GM12892 (cell line): ENCODE measurements around the gene YARS2.
A peak's percentile ranks its signal among the peaks of the same experiment; 100 is the strongest.

ENCODE experiments used
- DNase-seq: peaks from one replicate; pipeline ENCODE4 v3.0.0; 2011; ENCODE audit not compliant: insufficient read length
- FAIRE-seq: peaks from 2 replicates; lab custom pipeline; 2011; peaks lifted over from hg19 to GRCh38; lab: Jason Lieb, UNC
- POLR2A ChIP-seq: IDR thresholded peaks from 2 replicates; pipeline ENCODE4 v1.6.1; 2011; ENCODE audit warnings: low read depth, low read length, control low read depth
- POLR2AphosphoS5 ChIP-seq: IDR thresholded peaks from 2 replicates; pipeline ENCODE4 v1.6.1; 2011; ENCODE audit warnings: low read depth, low read length, control low read depth
- TAF1 ChIP-seq: IDR thresholded peaks from 2 replicates; pipeline ENCODE4 v1.6.1; 2011; ENCODE audit warnings: low read depth, mild to moderate bottlenecking, control low read depth, low read length, borderline replicate concordance

Gene YARS2

DNA sequence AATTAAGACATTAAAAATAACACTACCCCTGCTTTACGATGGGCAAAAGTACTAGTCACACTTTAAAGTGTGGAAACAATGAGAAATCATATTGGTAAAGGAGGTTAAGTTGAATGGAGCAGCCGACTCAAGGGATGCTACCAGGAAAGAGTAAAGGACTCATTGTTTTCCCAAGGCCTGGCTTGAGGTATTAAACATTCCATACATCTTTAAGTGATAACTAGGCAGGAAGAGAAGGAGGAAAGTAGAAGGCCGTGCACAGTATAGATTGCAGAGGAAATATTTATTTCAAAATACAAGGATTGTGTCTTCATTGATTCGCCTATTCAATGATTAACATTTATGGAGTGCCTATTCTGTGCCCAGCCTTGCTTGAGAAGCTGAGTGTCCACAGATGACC, 20.6 kb upstream of the YARS2 start:
- FAIRE-seq (no peak), DNase-seq (no peak)
- no peak for TF ChIP-seq POLR2AphosphoS5
- TF ChIP-seq TAF1 = no peak
- no peak for TF ChIP-seq POLR2A

DNA sequence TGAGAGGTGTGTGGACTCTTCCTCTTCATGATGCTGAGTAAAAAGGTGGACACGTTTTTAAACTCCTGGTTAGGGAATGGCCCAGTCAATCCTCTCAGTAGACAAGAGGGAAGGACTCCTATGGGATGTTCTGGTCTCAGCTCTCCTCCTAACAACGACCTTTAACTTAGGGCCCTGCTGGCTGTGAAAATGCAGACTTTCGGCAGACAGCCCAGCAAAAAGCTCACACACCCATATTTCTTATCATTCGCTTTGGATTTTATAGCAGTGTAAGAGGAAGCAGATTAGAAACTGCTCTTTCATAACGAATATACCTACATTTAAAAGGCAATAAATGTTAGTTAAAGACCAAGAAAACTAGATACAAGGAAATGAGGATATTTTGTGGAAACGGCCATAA, 18.0 kb upstream of the YARS2 start:
- no peak for DNase-seq
- TF ChIP-seq POLR2A (no peak), POLR2AphosphoS5 (no peak), TAF1 (no peak)
- FAIRE-seq = no peak

DNA sequence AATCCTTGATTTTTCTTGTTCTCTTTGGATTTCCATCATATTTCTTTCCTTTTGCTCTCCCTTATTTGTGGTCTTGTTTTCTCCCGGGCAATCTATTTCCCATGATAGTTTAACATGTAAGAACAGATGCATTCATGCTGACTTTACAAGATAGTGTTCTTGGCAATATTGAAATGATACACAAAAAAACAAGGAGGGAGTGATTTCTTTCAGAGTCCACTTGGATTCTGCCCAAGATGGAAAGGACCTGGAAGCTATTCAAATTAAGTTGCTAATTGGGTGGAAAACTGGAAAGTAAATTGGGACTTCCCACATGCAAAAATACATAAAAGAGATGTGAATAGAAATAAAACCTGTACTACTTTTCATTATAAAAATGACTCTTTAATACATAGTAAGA, 14.4 kb upstream of the YARS2 start:
- TF ChIP-seq POLR2A (no peak), TAF1 (no peak), POLR2AphosphoS5 (no peak)
- no peak for FAIRE-seq
- DNase-seq = no peak

DNA sequence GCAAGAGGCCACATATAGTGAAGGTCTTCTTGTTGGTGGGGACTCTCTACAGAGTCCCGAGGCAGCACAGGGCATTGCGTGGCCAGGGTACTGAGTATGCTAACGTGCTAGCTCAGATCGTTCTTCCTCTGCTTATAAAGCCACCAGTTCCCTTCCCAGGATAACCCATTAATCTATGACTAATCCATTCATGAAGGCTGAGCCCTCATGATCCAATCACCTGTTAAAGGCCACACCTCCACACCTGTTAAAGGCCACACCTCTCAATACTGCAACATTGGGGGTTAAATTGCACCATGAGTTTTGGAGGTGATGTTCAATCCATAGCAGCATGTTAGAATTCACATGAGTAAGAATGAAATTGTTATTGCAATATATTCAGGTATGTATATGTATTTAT, 12.8 kb upstream of the YARS2 start:
- DNase-seq (no peak), FAIRE-seq (no peak)
- TF ChIP-seq POLR2AphosphoS5 = no peak
- no peak for TF ChIP-seq TAF1
- no peak for TF ChIP-seq POLR2A

DNA sequence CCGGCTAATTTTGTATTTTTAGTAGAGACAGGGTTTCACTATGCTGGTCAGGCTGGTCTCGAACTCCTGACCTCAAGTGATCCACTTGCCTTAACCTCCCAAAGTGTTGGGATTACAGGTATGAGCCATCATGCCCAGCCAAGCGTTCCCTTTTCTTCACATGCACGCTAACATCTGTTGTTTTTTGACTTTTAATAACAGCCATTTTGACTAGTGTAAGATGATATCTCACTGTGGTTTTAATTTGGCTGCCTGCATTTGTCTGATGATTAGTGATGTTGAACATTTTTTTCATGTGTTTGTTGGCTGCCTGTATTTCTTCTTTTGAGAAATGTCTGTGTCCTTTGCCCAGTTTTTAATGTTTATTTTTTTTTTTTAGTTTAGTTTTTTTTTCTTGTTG, 10.2 kb upstream of the YARS2 start:
- TF ChIP-seq POLR2AphosphoS5 (no peak), TAF1 (no peak), POLR2A (no peak)
- DNase-seq = no peak
- FAIRE-seq = no peak

DNA sequence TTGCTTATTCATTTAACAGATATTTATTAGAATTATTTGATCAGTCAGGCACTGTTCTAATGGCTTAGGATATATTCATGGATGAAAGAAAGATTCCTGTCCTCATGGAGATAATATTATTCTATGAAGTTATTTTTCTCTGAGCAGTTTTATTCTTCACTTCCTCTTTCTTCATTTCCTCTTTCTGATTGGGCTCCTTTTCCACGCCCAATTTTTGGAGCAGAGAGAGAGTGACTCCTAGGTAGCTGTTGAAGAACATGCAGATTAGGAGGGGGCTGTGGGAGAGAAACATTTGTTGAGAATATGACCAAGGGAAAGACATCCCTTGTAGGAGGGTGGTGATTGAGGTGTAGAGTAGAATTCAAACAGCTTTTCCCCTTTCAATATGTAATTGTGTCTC, 6.0 kb upstream of the YARS2 start:
- no peak for FAIRE-seq
- no peak for DNase-seq

DNA sequence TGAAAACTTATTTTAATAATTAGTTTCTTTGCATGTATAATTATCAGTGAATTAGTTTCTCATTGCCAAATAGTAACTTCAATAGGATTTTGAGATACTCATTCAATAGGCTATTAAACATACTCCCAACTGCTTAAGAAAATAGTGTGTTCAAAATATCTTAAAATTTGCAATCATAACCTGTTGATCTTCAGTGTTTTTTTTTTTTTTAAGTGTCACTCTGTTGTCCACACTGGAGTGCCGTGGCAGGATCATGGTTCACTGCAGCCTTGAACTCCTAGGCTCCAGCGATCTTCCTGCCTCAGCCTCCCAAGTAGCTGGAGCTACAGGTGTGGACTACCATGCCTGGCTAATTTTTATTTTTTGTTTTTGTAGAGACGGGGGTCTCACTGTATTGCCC, 1.5 kb upstream of the YARS2 start:
- DNase-seq (no peak), FAIRE-seq (no peak)
- no peak for TF ChIP-seq POLR2AphosphoS5
- no peak for TF ChIP-seq TAF1
- TF ChIP-seq POLR2A = no peak

More for the DNA sequence above, 6.0 kb upstream of the YARS2 start:
- no peak for TF ChIP-seq POLR2AphosphoS5
- TF ChIP-seq POLR2A = no peak
- no peak for TF ChIP-seq TAF1

DNA sequence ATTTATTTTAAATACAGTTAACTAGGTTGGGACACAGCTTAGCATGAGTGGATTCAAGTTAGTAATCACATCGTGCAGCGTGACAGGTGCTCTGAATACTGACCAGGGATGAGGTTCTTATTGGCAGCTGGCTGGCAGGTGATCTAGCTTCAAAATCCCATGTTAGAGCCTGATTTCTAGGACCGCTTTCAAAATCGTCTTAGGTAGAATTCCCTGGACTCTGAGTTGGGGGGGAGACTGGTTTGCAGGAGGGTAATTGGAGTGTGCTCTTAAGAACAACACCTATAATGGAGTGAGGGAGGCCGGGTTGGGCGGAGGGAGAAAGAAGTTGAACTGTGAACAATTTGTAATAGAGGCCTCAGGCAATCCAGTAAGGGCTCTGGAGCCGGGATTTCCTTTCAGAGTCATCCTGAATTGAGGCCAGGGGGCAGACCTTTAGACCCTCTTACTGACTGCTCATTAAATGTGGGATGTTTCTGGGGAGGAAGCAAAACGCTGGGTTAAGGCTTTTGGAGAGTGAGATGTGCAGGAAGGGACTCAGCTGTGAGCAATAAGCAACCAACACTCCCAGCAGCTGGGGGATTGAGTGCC, 874 bp upstream of the YARS2 start:
- DNase-seq (no peak), FAIRE-seq (no peak)

DNA sequence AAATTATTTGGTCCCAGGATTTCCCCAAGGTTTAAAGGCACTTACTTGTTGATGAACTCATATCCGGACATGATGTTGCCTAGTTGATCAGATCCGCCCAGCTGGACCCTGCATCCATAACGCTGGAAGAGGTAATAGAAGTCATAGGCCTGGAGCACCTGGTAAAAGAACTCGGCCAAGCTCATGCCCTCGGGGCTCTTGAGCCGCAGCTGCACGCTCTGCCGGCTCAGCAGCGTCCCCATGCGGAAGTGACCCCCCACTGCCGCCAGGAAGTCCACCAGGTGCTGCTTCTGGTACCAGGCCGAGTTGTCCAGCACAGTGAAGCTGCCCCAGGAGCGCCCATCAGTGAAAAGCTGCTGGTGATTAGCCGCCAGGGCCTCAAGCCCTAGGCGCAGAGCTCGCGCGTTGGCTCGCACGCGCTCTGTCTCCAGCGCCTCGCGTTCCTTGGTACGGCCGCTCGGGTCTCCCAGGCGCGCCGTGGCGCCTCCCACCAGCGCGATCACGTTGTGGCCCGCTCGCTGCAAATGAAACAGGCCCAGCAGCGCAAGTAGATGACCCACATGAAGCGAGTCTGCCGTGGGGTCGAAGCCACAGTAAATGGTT, 545 bp downstream of the YARS2 start:
- DNase-seq (peak; percentile 31), FAIRE-seq (no peak)
- TF ChIP-seq TAF1 = no peak
- TF ChIP-seq POLR2A = no peak; the same call in 1 of the 2 replicates

More for the DNA sequence above, 874 bp upstream of the YARS2 start:
- TF ChIP-seq POLR2A (no peak), TAF1 (no peak), POLR2AphosphoS5 (no peak)

DNA sequence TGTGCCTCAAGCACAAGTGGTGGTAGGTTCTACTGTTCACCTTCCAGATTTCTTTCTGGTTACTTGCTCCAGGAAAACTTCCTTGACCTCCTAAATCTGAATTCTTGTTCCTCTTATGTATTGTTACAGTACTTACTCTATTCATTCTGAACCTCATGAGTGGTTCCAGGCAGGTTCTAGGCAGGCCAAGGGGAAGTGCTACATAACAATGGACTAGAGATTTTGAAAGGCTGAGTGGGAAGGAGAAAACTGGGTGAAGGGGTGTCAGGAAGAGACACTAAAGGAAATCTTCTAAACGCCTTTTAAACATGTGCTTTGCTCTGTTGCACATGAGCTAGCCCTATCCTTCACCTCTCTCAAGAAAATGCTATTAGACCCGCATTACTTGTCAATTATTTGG, 1.6 kb downstream of the YARS2 start:
- no peak for FAIRE-seq
- no peak for DNase-seq
- TF ChIP-seq POLR2AphosphoS5 (no peak), POLR2A (no peak), TAF1 (no peak)

DNA sequence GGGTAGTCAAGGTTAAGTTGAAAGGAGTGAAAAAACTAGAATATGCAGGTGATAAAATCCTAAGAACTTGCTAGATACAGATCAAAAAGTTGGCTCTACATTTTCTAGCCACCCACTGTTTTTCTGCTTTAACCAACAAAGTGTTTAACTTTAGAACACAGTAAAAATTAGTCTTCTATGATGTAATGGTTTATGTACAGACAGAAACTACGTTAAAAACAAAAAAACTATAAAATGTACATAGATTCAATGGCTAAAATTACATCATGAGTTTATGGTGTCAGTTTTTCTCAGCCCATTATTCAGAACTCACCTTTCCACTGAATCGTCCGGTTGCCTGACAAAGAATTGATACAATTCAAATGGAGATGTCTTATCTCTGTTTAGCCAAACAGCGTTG, 2.1 kb downstream of the YARS2 start:
- no peak for DNase-seq
- FAIRE-seq = no peak
- TF ChIP-seq TAF1 (no peak), POLR2AphosphoS5 (no peak), POLR2A (no peak)

DNA sequence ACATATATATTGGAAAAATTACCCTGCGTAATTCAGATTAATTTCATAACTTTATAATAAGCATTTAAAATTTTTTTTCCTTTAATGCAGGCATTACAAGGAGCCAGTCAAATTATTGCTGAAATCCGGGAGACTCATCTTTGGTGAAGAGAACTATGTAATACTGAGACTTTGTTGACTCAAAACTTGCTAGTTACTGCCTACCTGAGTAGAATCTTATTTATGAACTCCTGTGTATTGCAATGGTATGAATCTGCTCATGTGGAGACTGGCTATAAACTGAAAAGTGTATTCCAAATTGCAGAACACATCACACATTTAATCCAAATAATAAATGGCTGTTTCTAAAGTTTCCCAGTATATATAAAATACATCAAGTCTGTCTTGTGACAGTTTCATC, 12.4 kb downstream of the YARS2 start:
- DNase-seq = no peak
- TF ChIP-seq POLR2AphosphoS5 (no peak), TAF1 (no peak), POLR2A (no peak)
- no peak for FAIRE-seq
